Measurements from ENCODE around the gene MEIS2.

Gene MEIS2

GRCh38 chr15:37097144-37097919, 3.0 kb downstream of the MEIS2 start:
- no peak for DNase-seq

GRCh38 chr15:37096558-37097143, 3.7 kb downstream of the MEIS2 start:
- DNase-seq: no peak

GRCh38 chr15:37095770-37096557, 4.4 kb downstream of the MEIS2 start:
- DNase-seq: no peak

DNA sequence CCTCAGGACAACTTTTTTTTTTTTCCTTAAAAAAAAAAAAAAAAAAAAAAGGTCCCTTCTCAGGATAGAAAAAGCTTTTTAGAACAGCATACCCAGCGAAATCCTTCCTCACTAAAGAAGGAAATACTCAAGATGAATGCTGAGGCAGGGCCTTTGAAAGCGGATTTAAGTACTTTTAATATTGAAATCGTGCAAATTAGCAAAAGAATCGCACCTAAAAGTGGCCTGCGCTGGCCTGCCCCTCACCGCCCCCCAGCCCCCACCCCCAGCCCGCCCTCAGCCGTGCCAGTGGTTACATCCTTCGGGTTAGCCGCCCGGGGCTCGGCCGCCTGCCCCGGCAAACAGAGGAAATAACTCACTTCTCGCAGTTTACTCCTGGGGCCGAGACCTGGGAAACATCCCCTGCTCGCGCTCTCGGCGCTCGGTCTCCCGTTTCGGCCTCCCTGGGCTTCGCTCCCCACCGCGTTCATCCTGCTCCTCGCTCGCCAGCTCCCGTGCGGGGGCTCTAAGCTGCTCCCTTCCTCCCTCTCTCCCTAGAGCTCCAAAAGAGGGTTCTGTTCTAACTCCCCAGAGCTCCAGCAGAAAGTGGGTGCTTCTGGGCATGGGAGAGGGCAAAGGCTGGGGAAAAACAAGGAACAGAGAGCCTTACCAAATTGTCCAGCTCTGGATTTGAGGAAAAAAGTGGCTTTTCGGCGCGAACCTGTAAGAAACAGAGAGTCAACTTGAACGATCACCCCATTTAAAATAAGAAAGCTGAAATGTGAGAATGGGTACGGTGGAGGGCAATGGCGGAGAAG, 5.2 kb downstream of the MEIS2 start:
- no peak for DNase-seq

- no peak for DNase-seq
These were observed 5.9 kb downstream of the MEIS2 start for GRCh38 chr15:37094333-37094914.

DNA sequence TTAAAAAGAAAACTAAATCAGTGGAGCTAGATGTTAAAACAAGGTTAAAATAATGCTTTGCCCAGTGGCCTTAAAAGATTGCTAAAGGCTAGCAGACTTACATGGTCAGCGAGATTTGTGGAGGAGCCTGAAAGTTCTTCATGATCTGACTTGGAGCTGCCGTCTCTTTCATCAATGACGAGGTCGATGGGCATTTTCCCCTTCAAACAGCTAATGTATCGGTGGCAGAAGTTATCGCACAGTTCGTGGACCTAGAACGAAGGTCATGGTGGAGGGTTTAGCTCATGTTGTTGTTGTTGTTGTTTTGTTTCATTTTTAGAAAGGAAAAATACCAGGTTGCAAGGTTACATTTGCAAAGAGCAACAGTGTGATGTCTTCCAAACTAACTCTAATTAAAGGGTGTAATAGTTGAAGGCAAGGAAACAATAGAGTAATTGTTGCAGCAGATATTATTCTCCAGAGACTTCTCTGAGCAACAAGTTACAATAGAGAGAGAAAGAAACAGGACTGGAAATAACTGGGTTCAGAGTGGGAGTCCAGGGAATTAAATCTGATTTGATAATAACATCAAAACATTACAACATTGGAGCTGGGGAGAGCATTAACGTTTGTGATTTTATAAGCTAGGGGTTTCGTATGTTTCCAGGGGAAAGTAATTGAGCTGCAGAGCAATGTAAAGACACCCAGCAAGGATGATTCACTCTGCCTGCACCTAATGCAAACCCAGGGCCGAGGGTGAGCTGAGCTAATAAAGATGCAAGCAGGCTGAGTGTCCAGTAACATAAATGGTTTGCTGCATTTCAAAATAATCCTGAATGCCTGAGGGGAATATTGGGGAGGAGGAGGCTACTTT, 6.6 kb downstream of the MEIS2 start:
- DNase-seq: no peak

DNA sequence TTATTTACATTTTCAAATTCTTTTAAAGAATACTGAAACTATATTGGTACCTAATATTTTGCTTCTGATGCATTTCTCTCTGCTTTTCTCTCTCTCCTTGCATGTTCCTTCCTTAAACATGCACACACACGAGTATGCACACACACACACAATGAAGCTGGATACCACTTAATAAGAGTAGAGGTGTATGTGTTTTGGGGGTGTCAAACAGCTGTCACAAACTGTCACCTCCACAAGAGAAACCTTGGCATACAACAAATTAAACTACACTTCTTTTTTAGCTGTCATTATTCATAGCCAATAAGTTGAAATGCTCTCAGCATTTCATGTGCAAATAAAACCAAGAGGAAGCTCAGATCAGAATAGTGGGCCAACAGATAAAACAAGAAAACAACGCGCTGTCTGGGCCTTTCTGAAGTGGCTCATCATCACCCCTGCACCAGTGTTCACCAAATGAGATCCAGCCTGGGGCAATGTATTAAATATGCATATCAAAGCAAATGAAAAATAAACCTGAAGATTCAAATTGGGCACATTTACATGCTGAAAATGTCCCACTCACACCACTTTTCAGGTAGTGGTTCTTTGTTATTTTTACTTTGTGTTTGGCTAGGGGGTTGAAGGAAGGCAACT, 9.7 kb downstream of the MEIS2 start:
- no peak for DNase-seq

DNA sequence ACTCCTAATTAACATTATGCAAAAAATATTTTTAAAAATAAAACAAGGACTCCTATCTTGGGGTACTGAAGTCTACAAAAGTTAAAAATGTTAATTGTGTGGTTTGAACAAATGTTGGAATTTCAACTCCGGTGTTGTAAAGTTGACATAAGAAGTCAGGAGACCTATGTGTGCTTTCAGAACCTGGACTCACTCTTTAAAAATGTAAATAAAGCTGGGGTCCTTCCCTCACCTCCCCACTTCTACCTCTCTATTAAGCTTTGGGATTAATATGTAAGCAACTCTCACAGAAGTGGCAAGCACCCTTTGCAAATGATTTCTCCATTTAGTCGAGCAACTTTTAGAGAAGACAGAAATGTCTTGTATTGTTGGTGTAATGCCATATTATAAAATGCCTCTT, 11.9 kb downstream of the MEIS2 start:
- no peak for DNase-seq

DNA sequence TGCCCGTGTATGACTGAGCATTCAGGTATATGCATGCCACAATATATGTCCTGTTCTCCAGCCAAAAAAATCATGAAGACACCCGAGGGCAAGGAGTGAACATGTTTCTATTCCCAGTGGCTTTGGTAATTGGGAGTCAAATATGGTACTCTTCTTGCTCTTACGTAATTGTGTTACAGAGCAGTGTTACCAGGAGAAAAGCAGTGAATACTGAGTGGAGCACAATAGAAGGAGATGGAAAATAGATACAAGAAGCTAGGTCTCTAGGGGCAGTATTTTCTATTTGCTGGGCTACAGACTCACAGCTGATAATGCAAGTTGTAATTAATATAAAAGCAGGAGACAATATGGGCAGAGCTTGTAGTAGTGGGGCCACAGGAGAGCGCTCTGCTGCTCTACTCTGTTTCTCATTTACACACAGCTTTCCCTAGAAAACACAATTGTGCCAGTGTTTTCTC, 13.2 kb downstream of the MEIS2 start:
- no peak for DNase-seq

DNA sequence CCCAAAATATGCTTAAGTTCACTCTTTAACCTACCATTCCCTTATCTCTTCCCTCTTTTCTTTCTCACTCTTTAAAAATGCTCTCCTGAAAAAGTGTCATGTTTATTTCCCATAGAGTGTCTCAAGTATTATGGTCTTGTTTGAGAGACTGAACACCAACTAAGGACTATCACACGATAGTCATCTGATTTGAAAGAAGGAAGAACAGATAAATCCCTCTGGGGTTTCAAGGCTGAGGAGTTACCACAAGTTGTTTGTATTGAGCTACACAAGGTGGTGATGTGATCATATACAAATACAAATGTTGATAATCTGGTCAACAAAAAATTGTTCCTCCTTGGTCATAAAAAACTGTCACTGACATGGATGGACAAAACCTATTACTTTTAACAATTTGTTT, 13.8 kb downstream of the MEIS2 start:
- no peak for DNase-seq

- DNase-seq: no peak
These were observed 14.2 kb downstream of the MEIS2 start for GRCh38 chr15:37086120-37086519.

DNA sequence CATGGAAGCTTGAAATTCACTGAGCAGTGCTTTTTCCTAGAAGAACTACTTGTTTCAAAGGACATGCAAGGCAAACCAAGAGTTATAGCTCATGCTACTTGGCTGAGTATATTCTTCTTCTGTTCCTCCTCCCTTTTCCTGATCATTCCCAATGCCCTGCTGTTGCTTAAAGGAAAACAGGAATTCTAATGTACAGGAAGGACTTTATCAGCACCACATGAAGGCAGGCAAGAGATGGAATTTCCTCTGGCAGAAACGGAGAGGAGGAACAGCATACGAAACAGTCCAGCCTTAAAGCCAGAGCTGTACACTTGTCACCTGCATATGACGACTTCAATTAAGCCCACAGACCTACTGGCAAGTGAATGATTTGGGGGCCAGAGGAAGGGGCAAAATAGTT, 15.7 kb downstream of the MEIS2 start:
- no peak for DNase-seq

DNA sequence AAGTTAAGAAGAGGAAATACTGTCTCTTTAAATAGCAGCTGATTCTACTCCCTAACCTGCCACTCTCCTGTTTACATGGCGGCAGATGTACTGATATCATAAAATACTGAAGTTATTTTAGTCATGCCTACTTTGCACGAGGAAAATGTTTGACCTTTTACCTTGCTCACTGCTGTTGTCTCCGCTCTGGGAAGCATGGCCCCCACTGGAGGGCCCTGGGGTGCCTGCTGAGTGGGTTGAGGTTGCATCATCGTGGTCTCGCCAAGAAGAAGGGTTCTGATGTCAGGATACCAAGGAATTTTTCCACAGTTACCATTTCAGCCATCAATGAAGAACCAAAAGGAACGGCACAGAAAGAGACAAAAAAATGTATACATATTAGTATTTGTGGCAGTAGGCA, 16.7 kb downstream of the MEIS2 start:
- DNase-seq: no peak

- no peak for DNase-seq
These were observed 18.4 kb downstream of the MEIS2 start for GRCh38 chr15:37081983-37082382.

DNA sequence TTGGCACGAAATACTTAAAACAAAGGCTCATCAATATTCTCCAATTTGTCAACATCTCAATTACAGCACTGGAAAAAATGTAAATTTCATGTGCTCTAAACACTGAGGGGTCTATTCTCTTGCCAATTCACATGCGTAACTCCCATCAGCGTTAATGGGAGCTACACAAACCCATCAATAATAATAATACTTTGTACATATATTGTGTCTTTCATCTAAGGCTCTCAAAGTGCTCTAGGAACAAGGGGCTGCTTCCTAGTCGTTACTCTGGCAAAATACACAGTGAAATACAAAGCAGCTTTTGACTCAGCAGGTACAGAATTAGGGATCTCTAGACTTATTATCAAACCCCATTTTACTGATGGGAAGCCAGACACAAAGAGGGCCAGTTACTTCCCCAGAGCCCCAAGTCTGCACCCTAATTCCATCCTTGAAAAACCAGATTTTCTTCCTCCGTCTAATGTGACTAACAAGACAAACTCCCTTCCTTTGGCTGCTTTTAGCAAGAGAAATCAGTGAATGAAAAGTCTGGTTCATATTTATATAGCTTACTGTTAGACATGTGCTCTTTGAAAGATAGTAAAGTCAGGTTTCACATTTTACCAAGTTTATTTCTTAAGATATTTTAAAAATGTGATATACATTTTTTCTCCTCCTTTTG, 20.0 kb downstream of the MEIS2 start:
- DNase-seq: no peak

- DNase-seq: no peak
These were observed 20.6 kb downstream of the MEIS2 start for GRCh38 chr15:37079726-37080125.

DNA sequence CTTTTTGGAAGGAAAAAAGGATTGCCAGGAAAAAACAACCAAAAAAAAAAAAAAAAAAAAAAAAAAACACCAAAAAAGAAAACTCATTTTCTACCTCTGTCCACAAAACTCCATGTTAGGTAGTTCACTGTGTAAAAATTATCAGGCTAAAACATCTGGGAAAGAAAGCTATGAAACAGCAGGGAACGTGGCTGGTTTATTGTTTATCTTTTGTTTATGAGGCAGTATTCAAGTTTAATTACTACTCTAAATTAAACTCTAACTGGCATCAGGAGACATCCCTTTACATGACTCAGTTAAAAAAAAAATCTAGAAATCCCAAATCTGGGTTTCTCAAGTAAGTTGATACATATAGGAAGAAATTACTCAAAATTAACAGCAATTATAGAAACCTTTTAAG, 21.8 kb downstream of the MEIS2 start:
- no peak for DNase-seq

- DNase-seq: no peak
These were observed 22.6 kb downstream of the MEIS2 start for GRCh38 chr15:37077623-37078351.

DNA sequence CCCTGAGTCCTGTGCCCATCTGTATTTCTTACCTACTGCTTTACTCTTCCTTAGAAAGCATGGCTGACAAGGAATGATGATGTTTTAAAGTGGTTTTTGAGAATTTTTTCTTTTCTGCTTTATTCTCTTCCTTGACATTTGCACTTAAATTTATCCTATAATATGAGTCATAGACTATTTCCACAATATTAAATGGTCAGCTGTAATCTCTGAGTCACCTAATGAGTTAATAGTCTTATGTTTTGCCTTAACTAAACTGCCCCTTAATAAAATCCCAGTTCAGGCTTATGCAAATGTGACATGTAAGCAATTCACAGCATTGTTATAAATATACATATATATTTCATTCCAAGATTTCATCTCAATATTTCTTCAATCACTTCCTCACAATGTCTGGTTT, 23.8 kb downstream of the MEIS2 start:
- no peak for DNase-seq

- DNase-seq: no peak
These were observed 24.6 kb downstream of the MEIS2 start for GRCh38 chr15:37075777-37076176.
